Endothelial cell of umbilical vein (primary cell): ENCODE results near the gene LCAT. TPM values are rescaled to one million over a fixed set of nuclear protein-coding genes. Genes with fewer than 3 reads are reported as not detected.

Experiments
- BruUV-seq: library from RNA; stranded (reverse); fragments of 400-500 nt; replicated peaks from 2 replicates; lab custom pipeline; 2021; lab: Mats Ljungman, UMichigan
- CTCF ChIA-PET: fragments of 300-600, 350-600 bp; sonication (Branson Sonifier 250); formaldehyde crosslinking; loops from one replicate; lab custom pipeline; 2021; ENCODE audit warnings: antibody characterized with exemption, inconsistent platforms; lab: Charles Lee
- POLR2A ChIA-PET: fragments of 300-600, 350-600 bp; sonication (Branson Sonifier 250); formaldehyde crosslinking; loops from one replicate; lab custom pipeline; 2021; ENCODE audit warnings: antibody characterized with exemption, inconsistent platforms; lab: Charles Lee
- DNase-seq: peaks from one replicate; pipeline ENCODE4 v3.0.0-alpha.2; 2011; ENCODE audit warnings: low read depth, low spot score
- FAIRE-seq: peaks from 2 replicates; lab custom pipeline; 2011; peaks lifted over from hg19 to GRCh38; lab: Jason Lieb, UNC
- H2AFZ ChIP-seq: 2 replicates; pipeline ENCODE4 v1.6.0; 2012; ENCODE audit warnings: low read depth, low read length, control low read depth, inconsistent platforms
- H3K27ac ChIP-seq: 2 replicates; pipeline ENCODE4 v1.5.1; 2011; ENCODE audit warnings: low read depth, mild to moderate bottlenecking, control low read depth, low read length, moderate library complexity; ENCODE audit not compliant: insufficient read depth
- H3K27me3 ChIP-seq, 2 experiments: 2 replicates each; pipeline versions ENCODE4 v1.6.0 to v1.6.1; 2011; ENCODE audit warnings: low read length in 2 of 2, mixed read lengths in 1 of 2; ENCODE audit not compliant: control insufficient read depth in 2 of 2, insufficient read depth in 2 of 2
- H3K36me3 ChIP-seq, 2 experiments: 2 replicates in 1 of 2; 3 replicates in 1 of 2; pipeline ENCODE4 v1.5.1; 2011; ENCODE audit warnings: low read length in 2 of 2, mild to moderate bottlenecking in 1 of 2, moderate library complexity in 1 of 2; ENCODE audit not compliant: control insufficient read depth in 2 of 2, insufficient read depth in 2 of 2; ENCODE audit errors: extremely low read depth in 1 of 2
- H3K4me1 ChIP-seq: 3 replicates; pipeline ENCODE4 v1.5.1; 2011; ENCODE audit warnings: mild to moderate bottlenecking, low read length; ENCODE audit not compliant: control insufficient read depth, insufficient read depth; ENCODE audit errors: extremely low read depth
- H3K4me2 ChIP-seq: 2 replicates; pipeline ENCODE4 v1.6.1; 2011; ENCODE audit warnings: low read length, control low read depth, mixed read lengths; ENCODE audit not compliant: insufficient read depth
- H3K4me3 ChIP-seq, 3 experiments: fragments of 200-600 bp in 1 of 3; sonication (generic), shearing (Covaris generic) in 1 of 3; replicated peaks in 1 of 3; 2 replicates each; pipeline ENCODE4 v1.5.1; 2011 to 2016; ENCODE audit warnings: control low read depth in 3 of 3, low read length in 3 of 3, mild to moderate bottlenecking in 2 of 3, inconsistent platforms in 1 of 3, low read depth in 1 of 3, moderate library complexity in 1 of 3; ENCODE audit not compliant: insufficient read depth in 1 of 3
- H3K79me2 ChIP-seq: 2 replicates; pipeline ENCODE4 v1.6.0; 2012; ENCODE audit warnings: low read length, inconsistent platforms; ENCODE audit not compliant: control insufficient read depth, insufficient read depth
- H3K9ac ChIP-seq: replicated peaks from 2 replicates; pipeline ENCODE3; 2011; ENCODE audit warnings: low read length, control low read depth; ENCODE audit not compliant: insufficient read depth; ENCODE audit errors: extremely low read depth
- H3K9me1 ChIP-seq: replicated peaks from 3 replicates; pipeline ENCODE4 v1.6.0; 2011; ENCODE audit warnings: mild to moderate bottlenecking, low read length; ENCODE audit not compliant: control insufficient read depth, insufficient read depth; ENCODE audit errors: extremely low read depth
- H3K9me3 ChIP-seq: replicated peaks from 2 replicates; pipeline ENCODE4 v1.5.1; 2012; ENCODE audit warnings: low read length, inconsistent platforms; ENCODE audit not compliant: control insufficient read depth, insufficient read depth
- H4K20me1 ChIP-seq: replicated peaks from 2 replicates; pipeline ENCODE3; 2011; ENCODE audit warnings: mild to moderate bottlenecking, low read length; ENCODE audit not compliant: control insufficient read depth, insufficient read depth; ENCODE audit errors: extremely low read depth
- FOS ChIP-seq: IDR thresholded peaks from 2 replicates; pipeline ENCODE4 v1.6.1; 2011; ENCODE audit warnings: mild to moderate bottlenecking, low read length, moderate library complexity, borderline replicate concordance; ENCODE audit not compliant: insufficient read depth
- GATA2 ChIP-seq: IDR thresholded peaks from 2 replicates; pipeline ENCODE4 v1.7.0; 2011; ENCODE audit warnings: low read depth, mild to moderate bottlenecking, moderate library complexity, mixed read lengths, low read length; ENCODE audit not compliant: insufficient read length, insufficient read depth
- MYC ChIP-seq: IDR thresholded peaks from one replicate; pipeline ENCODE4 v1.6.1; 2011; ENCODE audit warnings: mild to moderate bottlenecking, low read depth, low read length
- POLR2A ChIP-seq: IDR thresholded peaks from 2 replicates; pipeline ENCODE4 v1.6.1; 2012; ENCODE audit warnings: low read depth, mild to moderate bottlenecking, control low read depth, low read length
- POLR2AphosphoS5 ChIP-seq: IDR thresholded peaks from 2 replicates; pipeline ENCODE4 v1.6.1; 2012; ENCODE audit warnings: low read depth, mild to moderate bottlenecking, control low read depth, low read length, moderate library complexity; ENCODE audit not compliant: insufficient read depth
- dilution Hi-C: fragments of 300-500 bp; cut with MboI; formaldehyde crosslinking; loops from one replicate; pipeline ENCODE4 v1.15.0; 2019; ENCODE audit warnings: low sequenced_read_pairs; ENCODE audit not compliant: extremely low pct_ligation_motif_present
- intact Hi-C: fragments of 100-400 bp; cut with micrococcal nuclease; formaldehyde crosslinking; loops from one replicate; pipeline ENCODE4 v1.10.0; 2022
- polyA plus RNA-seq, 4 experiments: library from polyadenylated mRNA; depleted of rRNA in 3 of 4; stranded (reverse) in 3 of 4; unstranded in 1 of 4; fragments of >200 nt; gene quantifications; 2 replicates each; pipeline versions ENCODE4 v1.2.1 to v1.2.3, GENCODE V29; 2011 to 2012; ENCODE audit warnings: missing spikeins in 1 of 4
- total RNA-seq: library from RNA; stranded (reverse); gene quantifications from 2 replicates; pipeline ENCODE4 v1.2.3, GENCODE V29; 2021

Gene LCAT
- total and polyA plus RNA-seq, 2 donors (not counting 3 experiments of a cell fraction or from before 2014, with no cell fraction given) = 22.6 to 46.1 TPM

- intact Hi-C loops (loop anchor here (2.0 kb wide), 1 partner anchor 104 kb away; no protein-coding TSS in a partner anchor), dilution Hi-C loops (no loop called here)
- peak within 1 kb of the TSS; percentile 78 for H3K4me2 ChIP-seq
- peak; percentile 5 for TF ChIP-seq POLR2AphosphoS5
- no peak for TF ChIP-seq GATA2
- H3K79me2 ChIP-seq = no peaks in the 10 kb centered on the region
- H3K27me3 ChIP-seq = no peaks in the 10 kb centered on the region
- ChIA-PET CTCF (interaction anchor here (0.6 to 5.7 kb wide), 10 partner anchors 10 to 120 kb away, joined by 3 to 42 read pairs (median 4); partner anchors contain the start of gene NRN1L), POLR2A (interaction anchor here (0.8 to 0.9 kb wide), 2 partner anchors 24 to 30 kb away, joined by 3 to 5 read pairs; no protein-coding TSS in a partner anchor)
- peak within 1 kb of the TSS; percentile 31 to 88 (median 58) for H3K4me3 ChIP-seq
- peak within 1 kb of the TSS; percentile 36 for H3K27ac ChIP-seq
- H3K9ac ChIP-seq = peak within 1 kb of the TSS; percentile 77
- H3K4me1 ChIP-seq = peaks cover 13% of the 10 kb centered on the region
- no peaks in the 10 kb centered on the region for H3K9me1 ChIP-seq
- peaks cover 4 to 16% of the 10 kb centered on the region in 2 experiments for H3K36me3 ChIP-seq
- no peaks in the 10 kb centered on the region for H4K20me1 ChIP-seq
- TSS peak; percentile 51 for BruUV-seq
- DNase-seq = peak; percentile 47
- FAIRE-seq = no peak
- H3K9me3 ChIP-seq = no peaks in the 10 kb centered on the region
- H2AFZ ChIP-seq = peak within 1 kb of the TSS; percentile 46
These were observed 7.6 kb downstream of the LCAT start, which contains the start of gene PSMB10 for GRCh38 chr16:67936124-67936879. Gene PSMB10, minus strand, starts transcription at chr16:67936850. Its CDS starts 101 bp downstream, at chr16:67936749.

GRCh38 chr16:67935402-67936123, 8.4 kb downstream of the LCAT start:
- H3K4me2 ChIP-seq = peak overlapping the region; percentile 78
- DNase-seq = peak; percentile 91
- H2AFZ ChIP-seq = peak overlapping the region; percentile 45
- H3K9me3 ChIP-seq = no peaks in the 10 kb centered on the region
- TF ChIP-seq POLR2A (peak; percentile 71), FOS (no peak), POLR2AphosphoS5 (peak; percentile 67), MYC (peak; percentile 30)
- H3K79me2 ChIP-seq = no peaks in the 10 kb centered on the region
- H3K4me3 ChIP-seq = peak overlapping the region; percentile 31 to 88 (median 58)
- peak overlapping the region; percentile 77 for H3K9ac ChIP-seq
- FAIRE-seq = peak; percentile 97
- POLR2A ChIA-PET = interaction anchor here (0.8 to 1.1 kb wide), 3 partner anchors 11 to 31 kb away, joined by 3 to 5 read pairs (median 5); no protein-coding TSS in a partner anchor
- H3K27me3 ChIP-seq = no peaks in the 10 kb centered on the region
- H3K27ac ChIP-seq = peak overlapping the region; percentile 36
- no TSS peak for BruUV-seq
- H3K9me1 ChIP-seq = no peaks in the 10 kb centered on the region
- CTCF ChIA-PET = interaction anchor here (0.6 to 5.7 kb wide), 8 partner anchors 10 to 415 kb away, joined by 3 to 42 read pairs (median 4); partner anchors contain the start of gene NRN1L
- no peaks in the 10 kb centered on the region for H4K20me1 ChIP-seq
- peaks cover 13% of the 10 kb centered on the region for H3K4me1 ChIP-seq
- peaks cover 4 to 15% of the 10 kb centered on the region in 2 experiments for H3K36me3 ChIP-seq
- dilution Hi-C loops (no loop called here), intact Hi-C loops (loop anchor here (1.0 to 2.0 kb wide), 2 partner anchors 88 to 105 kb away; partner anchors contain the start of gene CENPT)
